Stimulated activated effector memory CD8-positive, alpha-beta T cell treated with anti-CD3 and anti-CD28 coated beads, Interleukin-12 subunit alpha, Interleukin-12 subunit beta, amount 100 ng/mL, for 72 hours (primary cell): ENCODE measurements around the gene SIGLEC11.
"Not testable (repeated sequence)": the region's sequence is repeated elsewhere in the genome, so short reads cannot be mapped to it uniquely, and the experiment has no call there.

Source experiments
- ATAC-seq: fragments of 150-1000 bp; cut with Tn5 transposase; 2 replicates; pipeline ENCODE4 v1.10.0; 2021
- DNase-seq, 2 donors: peaks; one replicate each; pipeline ENCODE4 v3.0.0; 2021 to 2022; ENCODE audit warnings: low spot score in 2 of 2
- H3K27ac Mint-ChIP-seq: one replicate; pipeline ENCODE4 v1.8.0; 2022; ENCODE audit warnings: mild to moderate bottlenecking, mixed read lengths
- H3K36me3 Mint-ChIP-seq: one replicate; pipeline ENCODE4 v1.8.0; 2022; ENCODE audit warnings: mild to moderate bottlenecking, mixed read lengths
- H3K4me1 Mint-ChIP-seq: one replicate; pipeline ENCODE4 v1.8.0; 2022; ENCODE audit warnings: mixed read lengths
- H3K4me3 Mint-ChIP-seq: one replicate; pipeline ENCODE4 v1.8.0; 2022; ENCODE audit warnings: mild to moderate bottlenecking, mixed read lengths
- H3K9me3 Mint-ChIP-seq: one replicate; pipeline ENCODE4 v1.8.0; 2022; ENCODE audit warnings: mixed read lengths

Gene SIGLEC11

DNA sequence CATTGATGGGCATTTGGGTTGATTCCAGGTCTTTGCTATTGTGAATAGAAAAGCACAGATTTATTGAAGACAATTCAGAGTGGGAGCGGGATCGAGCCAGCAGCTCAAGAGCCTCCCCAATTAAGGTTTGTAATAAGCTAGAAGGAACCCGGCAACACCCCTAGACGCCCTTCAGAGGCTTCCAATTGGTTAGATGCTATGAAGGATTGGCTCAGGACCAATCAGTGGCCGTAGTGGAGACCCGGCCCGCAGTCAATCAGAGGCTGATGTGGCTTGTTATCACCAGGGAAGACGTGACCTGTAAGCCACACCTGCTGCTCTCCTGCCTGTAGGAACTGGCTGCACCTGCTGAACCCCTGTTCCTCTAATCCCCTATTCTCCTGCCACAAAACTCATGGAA, 14.6 kb downstream of the SIGLEC11 start:
- Mint-ChIP-seq H3K4me1 (peaks cover 16% of the 10 kb centered on the region), H3K27ac (no peak overlapping the region), H3K4me3 (no peak overlapping the region), H3K36me3 (no peaks in the 10 kb centered on the region), H3K9me3 (no peaks in the 10 kb centered on the region)
- DNase-seq (no peak), ATAC-seq (no peak)

DNA sequence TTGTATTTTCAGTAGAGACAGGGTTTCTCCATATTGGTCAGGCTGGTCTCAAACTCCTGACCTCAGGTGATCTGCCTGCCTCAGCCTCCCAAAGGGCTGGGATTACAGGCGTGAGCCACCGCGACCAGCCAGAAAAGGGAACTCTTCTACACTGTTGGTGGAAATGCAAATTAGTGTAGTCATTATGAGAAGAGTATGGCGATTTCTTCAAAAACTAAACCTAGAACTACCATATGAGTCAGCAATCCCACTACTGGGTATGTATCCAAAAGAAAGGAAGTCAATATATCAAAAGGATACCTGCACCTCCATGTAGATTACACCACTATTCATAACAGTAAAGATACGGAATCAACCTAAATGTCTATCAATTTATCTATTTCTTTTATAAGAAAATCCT, 16.4 kb downstream of the SIGLEC11 start:
- H3K27ac Mint-ChIP-seq, H3K36me3 Mint-ChIP-seq, H3K9me3 Mint-ChIP-seq, DNase-seq, H3K4me3 Mint-ChIP-seq: not testable (repeated sequence)
- peaks cover 22% of the 10 kb centered on the region for H3K4me1 Mint-ChIP-seq
- ATAC-seq, result peak; percentile 86

GRCh38 chr19:49940482-49940791, 20.5 kb downstream of the SIGLEC11 start:
- H3K36me3 Mint-ChIP-seq, result no peaks in the 10 kb centered on the region
- H3K4me1 Mint-ChIP-seq, result peaks cover 28% of the 10 kb centered on the region
- ATAC-seq (no peak), DNase-seq (no peak)
- no peaks in the 10 kb centered on the region for H3K9me3 Mint-ChIP-seq
- no peak overlapping the region for H3K4me3 Mint-ChIP-seq
- H3K27ac Mint-ChIP-seq, result no peak overlapping the region

- Mint-ChIP-seq H3K27ac (no peak overlapping the region), H3K4me1 (peaks cover 27% of the 10 kb centered on the region), H3K9me3 (no peaks in the 10 kb centered on the region), H3K4me3 (no peak overlapping the region), H3K36me3 (peaks cover under 1% of the 10 kb centered on the region)
- ATAC-seq (no peak), DNase-seq (no peak)
These were observed 21.1 kb downstream of the SIGLEC11 start for GRCh38 chr19:49939721-49940481.

- DNase-seq, result no peak
- Mint-ChIP-seq H3K36me3 (peaks cover 13% of the 10 kb centered on the region), H3K4me1 (peaks cover 20% of the 10 kb centered on the region), H3K27ac (no peak overlapping the region), H3K4me3 (no peak overlapping the region), H3K9me3 (no peaks in the 10 kb centered on the region)
- ATAC-seq, result no peak
These were observed 22.3 kb downstream of the SIGLEC11 start for GRCh38 chr19:49938662-49939061.

DNA sequence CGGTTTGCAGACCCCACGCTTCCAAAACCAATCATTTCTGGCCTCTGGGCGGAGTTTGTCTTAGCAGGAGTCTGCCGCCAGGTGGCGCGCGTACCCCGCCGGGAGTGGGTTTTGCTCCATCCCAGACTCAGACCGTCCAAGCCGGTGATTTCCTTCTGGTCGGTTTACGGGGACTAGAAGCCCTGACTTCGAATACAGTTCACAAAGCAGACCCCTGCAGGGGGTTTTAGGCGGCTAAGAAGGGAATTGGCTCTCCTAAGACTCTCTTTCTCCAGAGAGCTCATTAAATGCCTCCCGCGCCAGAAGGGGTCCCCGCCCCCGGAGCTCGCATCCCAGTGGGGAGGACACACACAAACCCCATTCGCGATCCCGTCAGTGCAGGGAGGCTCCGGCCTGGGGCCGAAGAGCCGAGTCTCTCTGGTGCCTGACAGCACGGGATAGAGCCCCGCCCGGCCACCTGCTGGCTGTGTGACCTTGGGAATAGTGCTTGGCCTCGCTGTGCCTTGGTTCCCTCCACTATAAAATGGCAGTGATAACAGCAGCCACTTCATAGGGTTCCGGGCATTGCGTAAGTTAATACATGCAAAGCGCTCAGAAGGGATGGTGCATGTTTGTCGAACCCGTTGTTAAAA, 23.1 kb downstream of the SIGLEC11 start:
- H3K27ac Mint-ChIP-seq, result no peak overlapping the region
- DNase-seq, result peak; percentile 88 to 92
- peak overlapping the region; percentile 42 for H3K4me3 Mint-ChIP-seq

GRCh38 chr19:49936549-49936948, 24.4 kb downstream of the SIGLEC11 start:
- H3K36me3 Mint-ChIP-seq, result peaks cover 33% of the 10 kb centered on the region
- no peaks in the 10 kb centered on the region for H3K9me3 Mint-ChIP-seq
- DNase-seq (no peak), ATAC-seq (no peak)
- H3K4me3 Mint-ChIP-seq, result no peak overlapping the region
- H3K27ac Mint-ChIP-seq, result peak overlapping the region; percentile 12
- peaks cover 34% of the 10 kb centered on the region for H3K4me1 Mint-ChIP-seq

More for the DNA sequence above, 23.1 kb downstream of the SIGLEC11 start:
- peaks cover 20% of the 10 kb centered on the region for H3K36me3 Mint-ChIP-seq
- H3K9me3 Mint-ChIP-seq, result no peaks in the 10 kb centered on the region
- peak; percentile 85 for ATAC-seq
- H3K4me1 Mint-ChIP-seq, result peaks cover 21% of the 10 kb centered on the region

GRCh38 chr19:49933643-49934042, 27.3 kb downstream of the SIGLEC11 start:
- no peak for DNase-seq
- no peak overlapping the region for H3K27ac Mint-ChIP-seq
- H3K4me1 Mint-ChIP-seq, result peaks cover 55% of the 10 kb centered on the region
- ATAC-seq, result no peak
- peak overlapping the region; percentile 93 for H3K4me3 Mint-ChIP-seq
- peaks cover 62% of the 10 kb centered on the region for H3K36me3 Mint-ChIP-seq
- H3K9me3 Mint-ChIP-seq, result no peaks in the 10 kb centered on the region

GRCh38 chr19:49932731-49933131, 28.2 kb downstream of the SIGLEC11 start:
- DNase-seq (no peak), ATAC-seq (no peak)
- peak overlapping the region; percentile 97 for H3K27ac Mint-ChIP-seq
- H3K4me1 Mint-ChIP-seq, result peaks cover 63% of the 10 kb centered on the region
- peak overlapping the region; percentile 93 for H3K4me3 Mint-ChIP-seq
- H3K9me3 Mint-ChIP-seq, result no peaks in the 10 kb centered on the region
- peaks cover 71% of the 10 kb centered on the region for H3K36me3 Mint-ChIP-seq

- Mint-ChIP-seq H3K4me1 (peaks cover 70% of the 10 kb centered on the region), H3K27ac (peak overlapping the region; percentile 97), H3K4me3 (peak overlapping the region; percentile 93), H3K9me3 (no peaks in the 10 kb centered on the region), H3K36me3 (peaks cover 78% of the 10 kb centered on the region)
- ATAC-seq (no peak), DNase-seq (no peak)
These were observed 28.9 kb downstream of the SIGLEC11 start for GRCh38 chr19:49932041-49932451.

DNA sequence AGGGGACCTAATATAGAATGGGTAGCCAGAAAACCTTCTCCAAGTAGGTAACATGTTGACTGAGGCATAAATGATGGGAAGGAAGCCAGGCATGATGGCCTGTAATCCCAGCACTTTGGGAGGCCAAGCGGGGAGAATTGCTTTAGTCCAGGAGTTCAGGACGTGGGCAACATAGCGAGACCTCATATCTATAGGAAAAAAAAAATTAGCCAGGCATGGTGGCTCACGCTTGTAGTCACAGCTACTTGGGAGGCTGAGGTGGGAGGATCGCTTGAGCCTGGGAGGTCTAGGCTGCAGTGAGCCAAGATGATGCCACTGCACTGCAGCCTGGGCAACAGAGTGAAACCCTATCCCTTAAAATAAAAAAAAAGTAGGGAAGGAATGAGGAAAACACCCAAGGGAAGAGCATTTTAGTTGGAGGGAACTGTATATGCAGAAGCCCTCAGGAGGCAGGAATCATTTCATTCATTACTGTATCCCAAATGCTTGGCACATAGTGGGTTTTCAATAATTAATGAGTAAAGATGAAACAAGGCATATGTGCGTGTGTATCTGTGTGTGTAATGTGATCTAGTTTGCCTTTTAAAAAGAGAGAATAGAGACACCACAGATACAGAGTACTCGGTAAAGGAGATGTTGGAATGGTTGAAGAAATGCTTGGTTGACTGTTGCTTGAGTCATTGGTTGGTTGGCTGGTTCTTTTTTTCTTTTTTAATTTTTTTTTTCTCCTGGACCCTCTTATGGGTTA, 29.5 kb downstream of the SIGLEC11 start:
- H3K27ac Mint-ChIP-seq, result peak overlapping the region; percentile 97
- peak overlapping the region; percentile 93 for H3K4me3 Mint-ChIP-seq
- no peak for ATAC-seq
- peaks cover 74% of the 10 kb centered on the region for H3K4me1 Mint-ChIP-seq
- no peaks in the 10 kb centered on the region for H3K9me3 Mint-ChIP-seq
- peaks cover 84% of the 10 kb centered on the region for H3K36me3 Mint-ChIP-seq
- DNase-seq, result no peak

GRCh38 chr19:49930483-49931011, 30.4 kb downstream of the SIGLEC11 start:
- Mint-ChIP-seq H3K36me3 (peaks cover 93% of the 10 kb centered on the region), H3K4me1 (peaks cover 74% of the 10 kb centered on the region)

DNA sequence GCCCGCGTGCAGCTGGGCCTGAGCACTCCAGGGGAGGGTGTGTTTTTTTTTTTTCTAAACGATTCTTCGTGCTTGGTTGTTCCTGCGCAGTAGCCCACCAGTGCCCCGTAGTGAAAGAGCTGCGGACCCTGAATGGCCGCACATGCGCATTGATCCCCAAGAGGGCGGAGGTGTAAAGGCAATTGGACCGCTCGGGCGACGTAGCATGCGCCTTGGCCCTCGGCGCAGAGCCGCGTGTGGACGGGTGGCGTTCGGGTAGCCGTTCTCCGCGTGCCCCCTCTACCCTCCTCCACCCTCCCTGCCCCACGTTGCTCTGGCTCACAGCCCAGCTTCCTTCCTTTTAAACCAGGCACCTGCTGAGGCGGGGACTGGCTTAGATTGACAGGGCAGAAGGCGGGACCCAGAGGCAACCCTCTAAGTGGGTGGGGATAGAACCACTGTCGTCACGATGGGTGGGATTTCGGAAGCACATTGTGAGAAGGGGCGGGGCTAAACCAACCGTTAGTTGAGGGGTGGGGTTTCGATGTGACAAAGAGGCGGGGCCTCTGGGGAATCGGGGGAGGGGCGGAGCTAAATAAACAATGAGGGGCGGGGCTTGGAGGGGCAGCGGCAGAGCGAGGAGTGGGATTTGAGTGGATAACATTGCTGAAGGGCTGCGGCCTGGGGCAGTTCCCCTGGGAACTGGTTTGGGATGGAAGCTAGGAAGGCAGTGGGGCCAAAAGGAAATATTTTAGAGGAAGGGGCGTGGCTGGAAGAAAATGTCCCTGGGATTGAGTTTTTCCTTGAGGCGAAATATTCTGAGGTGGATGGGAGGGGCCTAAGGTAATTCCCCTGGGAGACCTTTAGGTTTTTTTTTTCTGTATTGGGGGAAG, 31.1 kb downstream of the SIGLEC11 start:
- ATAC-seq (peak; percentile 88), DNase-seq (peak; percentile 72 to 98)
- H3K4me1 Mint-ChIP-seq, result peaks cover 78% of the 10 kb centered on the region
- H3K4me3 Mint-ChIP-seq, result peak overlapping the region; percentile 93
- no peaks in the 10 kb centered on the region for H3K9me3 Mint-ChIP-seq
- peaks cover 99% of the 10 kb centered on the region for H3K36me3 Mint-ChIP-seq
- peak overlapping the region; percentile 97 for H3K27ac Mint-ChIP-seq

More at GRCh38 chr19:49930483-49931011, 30.4 kb downstream of the SIGLEC11 start:
- DNase-seq (no peak), ATAC-seq (no peak)
- peak overlapping the region; percentile 97 for H3K27ac Mint-ChIP-seq
- H3K9me3 Mint-ChIP-seq, result no peaks in the 10 kb centered on the region
- peak overlapping the region; percentile 93 for H3K4me3 Mint-ChIP-seq

- ATAC-seq (peak; percentile 61), DNase-seq (peak in 1 of 2 donors; percentile 96)
- H3K9me3 Mint-ChIP-seq, result no peaks in the 10 kb centered on the region
- H3K36me3 Mint-ChIP-seq, result peaks cover 99% of the 10 kb centered on the region
- peak within 1 kb of the TSS; percentile 97 for H3K27ac Mint-ChIP-seq
- H3K4me1 Mint-ChIP-seq, result peaks cover 84% of the 10 kb centered on the region
- peak within 1 kb of the TSS; percentile 93 for H3K4me3 Mint-ChIP-seq
These were observed 31.8 kb downstream of the SIGLEC11 start, which contains the start of the genes ATF5 and NUP62 for GRCh38 chr19:49929121-49929610. TSS of gene ATF5 (plus strand) at chr19:49929205. CDS start at chr19:49930851, 1,646 bp downstream. TSS of gene NUP62 (minus strand) at chr19:49929504. CDS start at chr19:49909807, 19,697 bp downstream.
